ENCODE measurements around the gene ARSG. TPM values are rescaled to one million over a fixed set of nuclear protein-coding genes. Genes with fewer than 3 reads are reported as not detected.

The ARSG gene
- total and polyA plus RNA-seq, 2 of the 4 experiments (the other 2 are of a cell fraction) = 2.9 to 3.0 TPM

DNA sequence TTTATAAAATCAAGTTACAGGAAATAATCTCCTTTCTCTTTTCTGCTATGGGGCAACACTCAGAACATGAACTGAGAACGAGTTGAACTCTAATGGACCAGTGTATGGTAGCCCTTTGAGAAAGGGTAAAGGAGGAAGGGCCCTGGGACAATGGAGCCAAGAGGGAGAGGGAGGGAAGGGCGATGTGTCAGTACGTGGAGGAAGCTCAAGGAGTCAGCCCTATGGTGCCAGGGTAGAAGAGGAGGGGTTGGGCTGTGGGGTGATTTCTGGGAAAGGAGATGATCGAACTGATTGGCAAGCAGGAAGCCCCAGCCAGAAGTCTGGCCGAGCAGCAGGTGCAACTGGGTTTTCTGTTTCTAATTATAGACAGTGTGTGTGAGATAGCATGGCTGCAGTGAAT lies 170.3 kb downstream of the ARSG start:
- dilution Hi-C loops (cut with HindIII; ENCODE audit: low sequenced_read_pairs, unreplicated experiment) (no loop called here), intact Hi-C loops (cut with micrococcal nuclease) (loop anchor here (5.0 to 10.0 kb wide), 3 partner anchors 259 to 783 kb away; no protein-coding TSS in a partner anchor), in situ Hi-C loops (cut with MboI; ENCODE audit: low sequenced_read_pairs) (loop anchor here (25.0 kb wide), 1 partner anchor 499 kb away; no protein-coding TSS in a partner anchor)
- H3K4ac ChIP-seq (ENCODE audit: low read depth, low read length) = no peak overlapping the region
- H2BK15ac ChIP-seq (ENCODE audit: low read depth, low read length) = no peak overlapping the region
- CTCF ChIA-PET = no interaction called here
- 0 out of 2 replicates have a peak, but pooled peaks cover 3% of the 10 kb centered on the region for H4K20me1 ChIP-seq (ENCODE audit: insufficient read depth, low read length)
- no peak overlapping the region for H3K18ac ChIP-seq (ENCODE audit: low read depth, low read length)
- BruUV-seq (replicated peaks) = no TSS peak
- H2AK9ac ChIP-seq (replicated peaks; ENCODE audit: low read depth, low read length, poor library complexity) = no peak overlapping the region
- H3K9me3 ChIP-seq (ENCODE audit: control insufficient read depth, insufficient read depth, low read length) = no peaks in the 10 kb centered on the region
- no peak overlapping the region for H2BK5ac ChIP-seq (ENCODE audit: low read depth, low read length, poor library complexity, severe bottlenecking)
- H4K91ac ChIP-seq (ENCODE audit: insufficient read depth, low read depth, low read length) = no peak overlapping the region
- no peak overlapping the region for H2AK5ac ChIP-seq (ENCODE audit: low read depth, low read length)
- H4K5ac ChIP-seq (ENCODE audit: low read depth, low read length) = no peak overlapping the region
- no peak overlapping the region for H3K14ac ChIP-seq (replicated peaks; ENCODE audit: low read depth, low read length)
- H3K23ac ChIP-seq (ENCODE audit: low read depth, low read length) = no peak overlapping the region
- no peaks in the 10 kb centered on the region for H3K4me1 ChIP-seq (ENCODE audit: control insufficient read depth, insufficient read depth, low read length)
- no peak overlapping the region for H3K4me2 ChIP-seq (ENCODE audit: low read depth, low read length)
- no peak overlapping the region for H3K56ac ChIP-seq (ENCODE audit: extremely low read depth, insufficient read depth, low read length)
- 36% methylated on average over 3 of the region's 5 CpGs; no CpG with 5 or more reads in 1 of the 2 experiments for WGBS, 2 experiments (ENCODE audit: extremely low coverage in 2 of 2, insufficient read length in 1 of 2)
- no peaks in the 10 kb centered on the region for H3K36me3 ChIP-seq (ENCODE audit: control insufficient read depth, insufficient read depth, low read length)
- TF ChIP-seq SMC3 (IDR thresholded peaks at IDR 0.05; ENCODE audit: low read depth, low read length) (no peak), BHLHE40 (IDR thresholded peaks at IDR 0.05; ENCODE audit: low read depth, low read length) (no peak), MAZ (IDR thresholded peaks at IDR 0.05; ENCODE audit: borderline replicate concordance, low read depth, low read length) (no peak), CEBPB (IDR thresholded peaks at IDR 0.05; ENCODE audit: low read depth, low read length) (no peak), CHD1 (IDR thresholded peaks at IDR 0.05; ENCODE audit: low read depth, low read length) (no peak), MXI1 (IDR thresholded peaks at IDR 0.05; ENCODE audit: borderline replicate concordance, low read depth, low read length) (no peak), POLR2A (IDR thresholded peaks at IDR 0.05; ENCODE audit: low read depth, low read length) (no peak)
- H3K9me1 ChIP-seq (ENCODE audit: insufficient read depth, low read length) = no peaks in the 10 kb centered on the region
- no peak overlapping the region for H2AFZ ChIP-seq (replicated peaks; ENCODE audit: low read length, poor library complexity)
- H3K4me3 ChIP-seq (ENCODE audit: insufficient read depth, low read depth, low read length) = no peak overlapping the region
- H2BK20ac ChIP-seq (ENCODE audit: low read depth, low read length) = no peak overlapping the region
- no peak overlapping the region for H3K27ac ChIP-seq (ENCODE audit: insufficient read depth, low read length)
- H2BK120ac ChIP-seq (ENCODE audit: low read depth, low read length) = no peak overlapping the region
- DNase-seq (no peak), ATAC-seq (ENCODE audit: low read depth) (no peak)
- no peak overlapping the region for H3K9ac ChIP-seq (ENCODE audit: low read depth, low read length)
- peaks cover 2% of the 10 kb centered on the region; the same call in 1 of the 2 replicates for H3K27me3 ChIP-seq (ENCODE audit: control insufficient read depth, insufficient read depth, low read length)
- POLR2A ChIA-PET (ENCODE audit: unreplicated experiment) = no interaction called here
- H3K79me1 ChIP-seq (ENCODE audit: low read depth in 1 of 2, low read length in 2 of 2) = peaks cover 0 to 2% of the 10 kb centered on the region in 2 experiments; a peak in 1 of 4 replicates
- no peak overlapping the region for H4K8ac ChIP-seq (ENCODE audit: low read depth in 2 of 2, low read length in 2 of 2)

All from IMR-90 (cell line).